ENCODE measurements around the gene PKDCC. TPM values are rescaled to one million over a fixed set of nuclear protein-coding genes. Genes with fewer than 3 reads are reported as not detected.

The PKDCC gene
- total RNA-seq, 5 donors from 2014 or later (not counting 1 experiment from before 2014, with no cell fraction given): 0.29 to 1.3 (median 0.83) TPM; not detected in 1

- Mint-ChIP-seq H3K9me3 (no peaks in the 10 kb centered on the region), H3K4me3 (no peak overlapping the region), H3K27ac (no peak overlapping the region), H3K4me1 (peaks cover 13 to 14% (median 13%) of the 10 kb centered on the region in 3 donors), H3K27me3 (no peaks in the 10 kb centered on the region), H3K36me3 (no peaks in the 10 kb centered on the region)
- Histone ChIP-seq H3K4me3 (ENCODE audit: control insufficient read depth in 1 of 2, extremely low read depth in 1 of 2, low read length in 1 of 2) (peak overlapping the region; percentile 26 to 38), H3K4me1 (ENCODE audit: control insufficient read depth in 1 of 2, extremely low read depth in 1 of 2, insufficient read depth in 2 of 2, low read length in 2 of 2) (peaks cover 82 to 96% of the 10 kb centered on the region in 2 experiments), H3K9me3 (no peaks in the 10 kb centered on the region), H3K27ac (ENCODE audit: low read length) (peak overlapping the region; percentile 99), H3K36me3 (ENCODE audit: control insufficient read depth in 2 of 2, extremely low read depth in 1 of 2, insufficient read depth in 1 of 2, low read length in 1 of 2) (no peaks in the 10 kb centered on the region), H3K27me3 (replicated peaks in 1 of 2; ENCODE audit: control insufficient read depth in 2 of 2, extremely low read depth in 1 of 2, insufficient read depth in 2 of 2, low read length in 1 of 2) (no peaks in the 10 kb centered on the region)
- ATAC-seq (replicated peaks in 1 of 4): peak; percentile 53 to 63 (median 60)
- peak; percentile 67 to 95 (median 89) for DNase-seq
- ChIA-PET POLR2A (interaction anchor here (0.5 to 4.8 kb wide), 19 partner anchors 9 to 216 kb away, joined by 3 to 38 read pairs (median 5); no protein-coding TSS in a partner anchor), CTCF (interaction anchor here (0.5 to 2.6 kb wide), 18 partner anchors 10 to 190 kb away, joined by 3 to 42 read pairs (median 6); no protein-coding TSS in a partner anchor)
- WGBS (ENCODE audit: insufficient coverage): 4% methylated on average over 6 of the region's 14 CpGs
Measured at GRCh38 chr2:42105330-42106256, 57.8 kb downstream of the PKDCC start.

GRCh38 chr2:42106257-42106816 lies 58.5 kb downstream of the PKDCC start:
- Mint-ChIP-seq H3K9me3 (no peaks in the 10 kb centered on the region), H3K36me3 (no peaks in the 10 kb centered on the region), H3K27ac (no peak overlapping the region), H3K4me3 (no peak overlapping the region), H3K4me1 (peaks cover 10% of the 10 kb centered on the region in 3 donors), H3K27me3 (no peaks in the 10 kb centered on the region)
- Histone ChIP-seq H3K9me3 (no peaks in the 10 kb centered on the region), H3K36me3 (ENCODE audit: control insufficient read depth in 2 of 2, extremely low read depth in 1 of 2, insufficient read depth in 1 of 2, low read length in 1 of 2) (no peaks in the 10 kb centered on the region), H3K27me3 (replicated peaks in 1 of 2; ENCODE audit: control insufficient read depth in 2 of 2, extremely low read depth in 1 of 2, insufficient read depth in 2 of 2, low read length in 1 of 2) (no peaks in the 10 kb centered on the region), H3K4me1 (ENCODE audit: control insufficient read depth in 1 of 2, extremely low read depth in 1 of 2, insufficient read depth in 2 of 2, low read length in 2 of 2) (peaks cover 80 to 98% of the 10 kb centered on the region in 2 experiments), H3K4me3 (ENCODE audit: control insufficient read depth in 1 of 2, extremely low read depth in 1 of 2, low read length in 1 of 2) (peak overlapping the region; percentile 32 to 38), H3K27ac (ENCODE audit: low read length) (peak overlapping the region; percentile 99)
- ChIA-PET POLR2A (interaction anchor here (0.6 to 4.8 kb wide), 11 partner anchors 8 to 216 kb away, joined by 3 to 38 read pairs (median 7); no protein-coding TSS in a partner anchor), CTCF (interaction anchor here (0.6 to 2.6 kb wide), 12 partner anchors 11 to 106 kb away, joined by 3 to 42 read pairs (median 8); no protein-coding TSS in a partner anchor)
- ATAC-seq (replicated peaks in 1 of 4) (peak in 1 of 4 experiments; percentile 3), DNase-seq (peak in 1 of 35 experiments; percentile 9)
- 40% methylated on average over 9 of the region's 10 CpGs for WGBS (ENCODE audit: insufficient coverage)

- no peaks in the 10 kb centered on the region for H3K27me3 ChIP-seq (replicated peaks in 1 of 2; ENCODE audit: control insufficient read depth in 2 of 2, extremely low read depth in 1 of 2, insufficient read depth in 2 of 2, low read length in 1 of 2)
- no peaks in the 10 kb centered on the region for H3K9me3 ChIP-seq
- no peak for ATAC-seq (replicated peaks in 1 of 4)
- peak overlapping the region; percentile 99 for H3K27ac ChIP-seq (ENCODE audit: low read length)
- no peak overlapping the region for H3K27ac Mint-ChIP-seq
- ChIA-PET CTCF (interaction anchor here (0.6 to 2.6 kb wide), 4 partner anchors 13 to 74 kb away, joined by 3 to 42 read pairs (median 10); no protein-coding TSS in a partner anchor), POLR2A (interaction anchor here (0.5 to 0.8 kb wide), 2 partner anchors 21 to 267 kb away, joined by 3 to 8 read pairs; no protein-coding TSS in a partner anchor)
- H3K4me3 Mint-ChIP-seq: no peak overlapping the region
- H3K4me1 Mint-ChIP-seq: peaks cover 7 to 9% (median 7%) of the 10 kb centered on the region in 3 donors
- no peaks in the 10 kb centered on the region for H3K27me3 Mint-ChIP-seq
- H3K4me1 ChIP-seq (ENCODE audit: control insufficient read depth in 1 of 2, extremely low read depth in 1 of 2, insufficient read depth in 2 of 2, low read length in 2 of 2): peaks cover 75 to 93% of the 10 kb centered on the region in 2 experiments
- no peaks in the 10 kb centered on the region for H3K36me3 ChIP-seq (ENCODE audit: control insufficient read depth in 2 of 2, extremely low read depth in 1 of 2, insufficient read depth in 1 of 2, low read length in 1 of 2)
- DNase-seq: no peak
- H3K9me3 Mint-ChIP-seq: no peaks in the 10 kb centered on the region
- no peak overlapping the region for H3K4me3 ChIP-seq (ENCODE audit: control insufficient read depth in 1 of 2, extremely low read depth in 1 of 2, low read length in 1 of 2)
- H3K36me3 Mint-ChIP-seq: no peaks in the 10 kb centered on the region
- WGBS (ENCODE audit: insufficient coverage): 90% methylated on average over 4 of the region's 4 CpGs
Measured at GRCh38 chr2:42107249-42108042, 59.6 kb downstream of the PKDCC start.

Other genes with a start within 250 kb of the PKDCC start
- 100 to 1,000 TPM; 101 to 223 (median 123) TPM for gene EML4, start 121.3 kb downstream of the PKDCC start, total RNA-seq

Measured in T-cell (primary cell).